Activated T-cell treated with anti-CD3 and anti-CD28 coated beads, Interleukin-2, amount 50 U/mL, for 1 hour (primary cell): ENCODE data around the gene TRIM41.
"Not testable (repeated sequence)": the region's sequence is repeated elsewhere in the genome, so short reads cannot be mapped to it uniquely, and the experiment has no call there.

Source experiments
- DNase-seq: peaks from one replicate; pipeline ENCODE4 v3.0.0-alpha.2; 2020

Gene TRIM41

GRCh38 chr5:181259283-181259682, 36.2 kb downstream of the TRIM41 start:
- no peak for DNase-seq

DNA sequence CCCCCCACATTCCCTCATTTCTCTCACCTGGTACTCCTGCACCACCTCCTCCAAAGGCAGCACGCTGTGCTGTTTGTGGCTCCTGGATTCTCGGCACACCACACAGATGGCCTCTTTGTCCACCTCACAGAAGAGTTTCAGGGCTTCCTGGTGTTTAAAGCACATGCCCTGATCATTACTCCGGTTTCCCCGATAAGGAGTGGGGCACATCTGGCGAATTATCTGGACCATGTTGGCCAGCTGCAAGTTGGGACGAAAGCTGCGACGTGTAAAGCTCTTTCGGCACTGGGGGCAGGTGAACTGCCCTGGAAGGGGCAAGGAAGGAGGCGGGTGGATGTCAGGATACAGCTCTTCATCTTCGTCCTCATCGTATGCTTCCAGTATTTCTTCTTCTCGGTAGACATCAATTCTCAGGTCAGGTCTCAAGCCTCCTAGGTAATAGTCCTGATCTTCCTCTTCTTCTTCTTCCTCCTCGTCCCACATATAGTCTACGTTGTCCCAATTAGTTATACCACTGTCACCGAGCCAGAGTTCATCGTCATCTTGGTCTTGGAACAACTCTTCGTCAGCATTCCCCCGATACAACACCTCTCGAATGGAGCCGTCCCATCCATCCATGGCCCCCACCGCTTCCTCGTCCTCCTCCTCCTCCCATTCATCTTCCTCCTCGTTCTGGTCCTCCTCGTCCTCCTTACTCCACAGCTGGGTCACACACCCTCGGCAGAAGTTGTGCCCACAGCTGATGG, 37.1 kb downstream of the TRIM41 start:
- DNase-seq = no peak

DNA sequence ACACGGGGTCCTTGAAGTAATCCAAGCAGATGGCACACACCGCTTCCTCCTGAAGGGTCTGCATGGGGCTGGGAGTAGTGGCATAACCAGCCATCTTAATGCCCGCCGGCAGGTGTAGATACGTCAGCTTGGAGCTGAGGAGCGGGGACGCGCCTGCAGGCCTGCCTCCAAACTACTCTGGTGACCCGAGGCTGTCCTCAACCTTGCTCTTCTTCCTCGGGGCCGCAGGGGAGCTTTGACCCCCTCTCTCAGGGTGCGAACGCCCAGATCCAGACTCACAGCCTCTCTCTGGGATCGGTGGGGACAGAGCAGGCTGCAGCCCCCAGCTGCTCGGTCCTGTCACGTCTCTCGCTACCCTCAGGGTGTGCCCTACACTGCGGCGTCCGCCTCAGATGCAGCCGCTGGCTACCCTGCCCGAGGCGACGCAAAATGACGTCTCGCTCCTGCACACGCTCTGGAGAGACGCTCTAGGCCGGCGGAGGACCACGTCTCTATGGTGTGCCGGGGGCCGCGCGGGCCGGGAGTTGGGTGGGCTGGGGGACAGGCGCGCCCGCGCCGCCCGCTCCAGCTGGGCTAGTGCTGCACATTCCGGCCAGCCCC, 37.7 kb downstream of the TRIM41 start, which contains the start of gene TRIM52:
Gene TRIM52 (minus strand): TSS at position 424 of the 600 bp plus-strand sequence. CDS start 330 bp downstream, at position 94.
- DNase-seq = peak; percentile 90

GRCh38 chr5:181261320-181262049, 38.4 kb downstream of the TRIM41 start:
- peak; percentile 84 for DNase-seq

DNA sequence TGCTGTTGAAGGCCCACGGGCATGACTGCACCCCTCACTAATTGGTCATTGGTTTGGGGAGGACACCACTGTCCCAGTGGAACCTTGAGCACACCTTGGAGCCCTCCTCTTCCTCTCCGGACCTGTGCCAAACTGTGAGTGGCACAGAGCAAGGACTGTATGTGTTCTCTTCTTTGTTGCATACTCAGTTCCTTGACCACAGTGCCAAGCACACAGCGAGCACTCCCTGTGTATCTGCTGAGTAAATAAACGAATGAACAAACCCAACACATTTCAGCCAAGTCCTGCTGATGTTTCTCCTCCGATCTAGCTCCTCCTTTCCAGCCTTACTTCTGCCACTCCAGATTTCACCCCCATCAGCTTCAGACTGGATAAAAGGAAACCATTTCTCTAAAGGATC, 40.6 kb downstream of the TRIM41 start:
- no peak for DNase-seq

DNA sequence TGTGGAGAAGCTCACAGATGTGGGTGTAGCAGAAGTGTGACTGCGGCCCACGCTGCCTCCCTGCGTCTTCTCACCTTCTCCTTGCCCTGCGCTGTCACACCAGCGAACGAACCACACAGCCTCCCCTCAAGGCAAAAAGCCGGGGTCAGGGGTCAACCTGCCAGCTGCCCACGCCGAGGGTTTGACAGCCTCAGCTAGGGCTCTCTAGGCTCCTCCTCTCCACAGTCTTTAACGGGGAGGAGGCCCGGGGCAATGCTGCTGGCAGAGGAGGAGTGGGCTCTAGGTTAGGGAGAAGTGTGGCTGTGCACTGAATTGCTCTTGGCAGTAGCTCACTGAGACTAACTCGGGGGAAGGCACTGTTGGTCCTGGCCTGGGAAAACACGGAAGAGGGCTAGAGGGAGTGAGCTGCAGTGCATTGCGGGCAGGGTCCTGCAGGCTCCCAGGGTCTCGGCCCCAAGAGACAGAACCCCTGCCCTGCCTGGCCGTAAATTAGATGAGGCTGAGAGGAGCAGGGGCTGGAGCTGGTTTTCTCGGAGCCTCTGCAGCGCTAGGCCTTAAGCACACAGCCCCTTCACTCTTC, 42.1 kb downstream of the TRIM41 start:
- DNase-seq = no peak

DNA sequence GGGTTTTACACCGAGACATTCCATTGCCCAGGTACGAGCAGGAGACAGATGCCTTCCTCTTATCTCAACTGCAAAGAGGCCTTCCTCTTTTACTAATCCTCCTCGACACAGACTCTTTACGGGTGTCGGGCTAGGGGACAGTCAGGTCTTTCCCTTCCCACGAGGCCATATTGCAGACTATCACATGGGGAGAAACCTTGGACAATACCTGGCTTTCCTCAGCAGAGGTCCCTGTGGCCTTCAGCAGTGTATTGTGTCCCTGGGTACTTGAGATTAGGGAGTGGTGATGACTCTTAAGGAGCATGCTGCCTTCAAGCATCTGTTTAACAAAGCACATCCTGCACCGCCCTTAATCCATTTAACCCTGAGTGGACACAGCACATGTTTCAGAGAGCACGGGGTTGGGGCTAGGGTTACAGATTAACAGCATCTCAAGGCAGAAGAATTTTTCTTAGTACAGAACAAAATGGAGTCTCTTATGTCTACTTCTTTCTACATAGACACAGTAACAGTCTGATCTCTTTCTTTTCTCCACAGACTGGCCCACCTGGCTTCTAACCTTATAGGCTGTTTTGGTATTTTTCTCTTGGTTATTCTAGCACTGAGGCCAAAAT, 44.3 kb downstream of the TRIM41 start:
- DNase-seq = not testable (repeated sequence)

DNA sequence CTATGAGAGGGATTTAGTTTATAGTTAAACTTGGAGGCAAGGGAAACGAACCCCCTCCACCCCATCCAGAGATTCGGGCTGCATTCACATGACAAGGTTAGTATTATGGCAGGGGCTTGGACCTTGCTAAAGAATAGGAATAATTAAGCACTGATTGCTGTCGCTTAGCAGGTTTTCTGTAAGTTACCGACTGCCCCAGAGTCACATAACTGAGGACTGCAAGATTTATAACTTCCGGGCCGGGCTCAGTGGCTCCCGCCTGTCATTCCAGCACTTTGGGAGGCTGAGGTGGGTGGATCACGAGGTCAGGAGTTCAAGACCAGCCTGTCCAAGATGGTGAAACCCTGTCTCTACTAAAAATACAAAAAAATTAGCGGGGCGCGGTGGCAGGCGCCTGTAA, 44.8 kb downstream of the TRIM41 start:
- not testable (repeated sequence) for DNase-seq

DNA sequence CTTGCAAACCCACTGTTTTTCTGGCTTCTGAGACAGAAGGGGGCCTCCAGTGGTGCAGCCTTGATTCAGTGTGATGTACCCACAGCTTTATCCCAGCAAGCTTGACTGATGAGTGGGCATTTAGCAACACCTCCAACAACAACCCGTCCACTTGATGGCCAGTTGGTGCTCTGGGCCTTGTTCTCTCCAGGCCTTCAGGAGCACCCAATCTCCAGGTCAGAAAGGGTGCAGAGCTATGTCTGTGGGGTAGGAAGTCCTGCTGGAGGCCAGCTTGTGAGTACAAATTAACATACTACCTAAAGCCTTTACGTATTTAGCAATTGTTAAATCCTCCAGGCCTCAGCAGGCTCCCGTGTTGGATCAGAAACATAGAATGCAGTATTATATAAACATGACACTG, 48.0 kb downstream of the TRIM41 start:
- no peak for DNase-seq

- DNase-seq = not testable (repeated sequence)
Measured at GRCh38 chr5:181273433-181273744, 50.3 kb downstream of the TRIM41 start.

DNA sequence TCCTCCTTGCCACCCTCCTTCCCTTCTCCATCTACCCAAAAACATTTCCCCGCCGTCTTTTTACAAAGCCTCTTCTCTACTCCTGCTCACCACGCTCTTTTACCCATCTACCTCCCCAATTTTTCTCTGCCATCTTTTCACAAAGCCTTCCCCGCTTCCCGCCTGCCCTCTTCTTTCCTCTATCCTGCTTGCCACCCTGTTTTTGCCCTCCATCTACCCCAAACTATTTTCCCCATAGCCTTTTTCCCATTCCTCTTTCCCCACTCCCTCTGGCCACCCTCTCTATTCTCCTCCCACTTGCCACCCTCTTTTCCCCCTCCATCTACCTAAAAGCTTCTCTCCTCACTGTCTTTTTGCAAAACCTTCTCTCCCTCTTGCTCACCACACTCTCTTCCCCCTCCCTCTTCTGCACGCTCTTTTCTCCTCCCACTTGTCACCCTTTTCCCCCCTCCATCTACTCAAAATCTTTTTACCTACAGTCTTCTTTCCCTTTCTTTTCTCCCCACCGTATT, 57.2 kb downstream of the TRIM41 start:
- DNase-seq = no peak

GRCh38 chr5:181281077-181281983, 58.2 kb downstream of the TRIM41 start:
- no peak for DNase-seq

DNA sequence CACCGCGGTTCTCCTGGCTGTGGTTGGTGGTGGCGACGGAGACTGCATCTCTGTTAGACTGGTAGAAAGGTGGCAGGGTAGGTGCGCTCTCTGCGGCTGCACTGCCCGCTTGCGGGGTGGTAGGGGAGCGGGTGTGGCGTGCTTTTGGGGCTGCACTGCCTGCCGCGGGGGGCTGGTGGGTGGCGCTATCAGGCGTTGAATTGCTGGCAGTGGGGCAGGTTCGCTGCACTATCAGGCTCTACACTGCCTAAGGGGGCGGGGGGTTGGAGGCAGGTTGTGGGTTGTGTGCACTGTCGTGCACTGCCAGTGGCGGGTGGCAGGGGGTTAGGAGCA, 58.9 kb downstream of the TRIM41 start:
- no peak for DNase-seq

- DNase-seq = not testable (repeated sequence)
Measured at GRCh38 chr5:181282415-181282814, 59.3 kb downstream of the TRIM41 start.

DNA sequence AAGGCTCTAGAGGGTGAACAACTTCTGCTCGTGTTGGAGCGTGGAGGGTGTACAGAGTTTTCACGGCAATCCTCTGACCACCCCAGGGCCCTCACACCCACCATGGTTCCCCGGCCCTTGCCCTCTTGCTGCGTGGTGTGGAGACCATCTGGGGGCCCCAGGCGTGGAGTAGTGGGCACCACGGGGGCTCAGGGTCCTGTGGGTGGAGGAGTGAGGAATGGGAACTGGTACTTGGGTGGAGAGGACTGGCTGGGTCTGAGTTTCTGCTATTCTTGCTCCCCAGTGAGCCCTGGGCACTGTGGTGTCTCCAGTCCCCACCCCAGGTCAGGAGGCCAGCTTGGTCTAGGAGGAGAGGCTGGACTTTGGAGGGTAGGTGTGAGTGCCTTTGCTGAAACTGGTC, 59.8 kb downstream of the TRIM41 start:
- DNase-seq = no peak

GRCh38 chr5:181283347-181283746, 60.3 kb downstream of the TRIM41 start:
- no peak for DNase-seq

- DNase-seq = not testable (repeated sequence)
Measured at GRCh38 chr5:181283841-181284755, 61.0 kb downstream of the TRIM41 start.
